A673 (cell line): ENCODE data around the gene POU4F1. TPM values are rescaled to one million over a fixed set of nuclear protein-coding genes. Genes with fewer than 3 reads are reported as not detected.
"Not testable (repeated sequence)": the region's sequence is repeated elsewhere in the genome, so short reads cannot be mapped to it uniquely, and the experiment has no call there.

Experiments
- BruUV-seq: library from RNA; stranded (reverse); fragments of 400-500 nt; replicated peaks from 2 replicates; lab custom pipeline; 2021; lab: Mats Ljungman, UMichigan
- CTCF ChIA-PET: fragments of 300-600 bp; sonication (Branson Sonifier 250); formaldehyde crosslinking; loops from one replicate; lab custom pipeline; 2022; ENCODE audit warnings: antibody characterized with exemption; lab: Charles Lee
- POLR2A ChIA-PET: fragments of 300-600 bp; sonication (Branson Sonifier 250); formaldehyde crosslinking; loops from one replicate; lab custom pipeline; 2022; ENCODE audit warnings: antibody characterized with exemption; ENCODE audit not compliant: low non-redundant PET; lab: Charles Lee
- DNase-seq: peaks from one replicate; pipeline ENCODE4 v3.0.0-alpha.2; 2015; ENCODE audit warnings: low spot score
- H3K27ac ChIP-seq: fragments of 200-600 bp; sonication (generic); 2 replicates; pipeline ENCODE4 v1.5.1; 2016; ENCODE audit warnings: mixed run types, low read depth, mild to moderate bottlenecking, mixed read lengths, antibody characterized with exemption, low read length; ENCODE audit not compliant: poor library complexity, severe bottlenecking
- H3K27me3 ChIP-seq: fragments of 200-600 bp; sonication (generic); replicated peaks from 2 replicates; pipeline ENCODE4 v1.6.1; 2017; ENCODE audit warnings: mixed run types, low read depth, mild to moderate bottlenecking, mixed read lengths, antibody characterized with exemption, low read length; ENCODE audit not compliant: insufficient read depth, poor library complexity
- H3K36me3 ChIP-seq: fragments of 200-600 bp; sonication (generic); 2 replicates; pipeline ENCODE4 v1.6.1; 2016; ENCODE audit warnings: mixed run types, mild to moderate bottlenecking, mixed read lengths, antibody characterized with exemption, low read length; ENCODE audit not compliant: insufficient read depth, poor library complexity, severe bottlenecking
- H3K4me1 ChIP-seq: fragments of 200-600 bp; sonication (generic); 2 replicates; pipeline ENCODE4 v1.6.1; 2017; ENCODE audit warnings: mixed run types, mild to moderate bottlenecking, mixed read lengths, antibody characterized with exemption, low read length; ENCODE audit not compliant: insufficient read depth, poor library complexity, severe bottlenecking
- H3K4me3 ChIP-seq: fragments of 200-600 bp; sonication (generic); 2 replicates; pipeline ENCODE4 v1.5.1; 2016; ENCODE audit warnings: low read depth, mixed run types, mild to moderate bottlenecking, mixed read lengths, low read length; ENCODE audit not compliant: poor library complexity, severe bottlenecking
- H3K9me3 ChIP-seq: fragments of 200-600 bp; sonication (generic); 2 replicates; pipeline ENCODE4 v1.6.1; 2016; ENCODE audit warnings: mixed run types, low read depth, mild to moderate bottlenecking, mixed read lengths, antibody characterized with exemption, low read length; ENCODE audit not compliant: poor library complexity, severe bottlenecking
- EZH2 ChIP-seq: fragments of 200-600 bp; sonication (generic); IDR thresholded peaks from 2 replicates; pipeline ENCODE4 v1.6.1; 2017; ENCODE audit warnings: borderline replicate concordance, low read depth, mild to moderate bottlenecking, mixed read lengths, antibody characterized with exemption, low read length; ENCODE audit not compliant: poor library complexity, severe bottlenecking
- intact Hi-C: fragments of 100-400 bp; cut with micrococcal nuclease; formaldehyde crosslinking; loops from one replicate; pipeline ENCODE4 v1.10.0; 2022; ENCODE audit not compliant: unreplicated experiment
- total RNA-seq: library from RNA; stranded (reverse); gene quantifications from 2 replicates; pipeline ENCODE4 v1.2.3, GENCODE V29; 2021
- TF ChIP-seq, protein P1 (sequence below): fragments of 300-800, 200-600 bp; sonication (generic); conservative IDR thresholded peaks from 2 replicates; pipeline ENCODE4 v1.5.1; 2017; ENCODE audit warnings: low read depth, mild to moderate bottlenecking, antibody characterized with exemption, low read length, moderate library complexity, mixed read lengths

Gene POU4F1
- total RNA-seq, 1 experiment from 2014 or later: 12.6 TPM

DNA sequence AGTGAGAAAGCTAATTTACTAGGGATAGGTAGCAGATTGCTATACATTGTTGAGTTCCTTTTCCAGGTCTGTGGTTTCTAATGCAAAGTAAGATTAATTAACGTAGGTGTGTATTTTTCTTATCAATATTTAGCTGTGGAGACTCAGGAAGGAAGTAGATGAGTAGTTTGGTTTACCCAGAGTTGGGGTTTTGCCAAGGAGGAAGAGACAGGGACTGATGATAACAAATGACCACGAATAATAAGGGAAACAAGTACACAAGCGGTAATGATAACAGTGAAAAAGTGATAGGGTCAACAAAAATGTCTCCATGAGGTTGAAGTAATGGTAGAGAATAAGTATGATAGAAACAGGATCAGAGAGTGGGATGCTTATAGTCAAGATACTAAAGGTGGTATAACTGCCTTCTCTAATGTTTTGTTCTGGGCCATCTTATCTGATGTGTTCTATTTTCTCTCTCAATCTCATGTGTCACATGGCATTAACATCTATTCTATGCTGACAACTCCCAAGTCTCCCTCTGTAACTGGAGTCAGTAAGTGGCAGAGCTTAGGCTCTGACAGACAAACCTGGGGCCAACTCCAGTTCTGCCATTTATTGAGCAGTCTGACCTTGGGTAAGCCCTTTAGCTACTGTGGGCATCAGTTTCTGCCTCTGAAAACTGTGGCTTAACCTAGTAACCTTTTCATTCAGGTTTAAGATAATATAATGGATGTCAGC is 46.8 kb upstream of the POU4F1 start:
- intact Hi-C loops: no loop called here
- no TSS peak for BruUV-seq
- no peak for DNase-seq
- Histone ChIP-seq H3K36me3 (no peaks in the 10 kb centered on the region), H3K27me3 (no peaks in the 10 kb centered on the region), H3K27ac (no peak overlapping the region), H3K4me3 (no peak overlapping the region), H3K4me1 (peaks cover 11% of the 10 kb centered on the region), H3K9me3 (no peaks in the 10 kb centered on the region)
- ChIA-PET CTCF (no interaction called here), POLR2A (no interaction called here)
- TF ChIP-seq EZH2: no peak
- TF ChIP-seq, protein P1, sequence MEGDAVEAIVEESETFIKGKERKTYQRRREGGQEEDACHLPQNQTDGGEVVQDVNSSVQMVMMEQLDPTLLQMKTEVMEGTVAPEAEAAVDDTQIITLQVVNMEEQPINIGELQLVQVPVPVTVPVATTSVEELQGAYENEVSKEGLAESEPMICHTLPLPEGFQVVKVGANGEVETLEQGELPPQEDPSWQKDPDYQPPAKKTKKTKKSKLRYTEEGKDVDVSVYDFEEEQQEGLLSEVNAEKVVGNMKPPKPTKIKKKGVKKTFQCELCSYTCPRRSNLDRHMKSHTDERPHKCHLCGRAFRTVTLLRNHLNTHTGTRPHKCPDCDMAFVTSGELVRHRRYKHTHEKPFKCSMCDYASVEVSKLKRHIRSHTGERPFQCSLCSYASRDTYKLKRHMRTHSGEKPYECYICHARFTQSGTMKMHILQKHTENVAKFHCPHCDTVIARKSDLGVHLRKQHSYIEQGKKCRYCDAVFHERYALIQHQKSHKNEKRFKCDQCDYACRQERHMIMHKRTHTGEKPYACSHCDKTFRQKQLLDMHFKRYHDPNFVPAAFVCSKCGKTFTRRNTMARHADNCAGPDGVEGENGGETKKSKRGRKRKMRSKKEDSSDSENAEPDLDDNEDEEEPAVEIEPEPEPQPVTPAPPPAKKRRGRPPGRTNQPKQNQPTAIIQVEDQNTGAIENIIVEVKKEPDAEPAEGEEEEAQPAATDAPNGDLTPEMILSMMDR: no peak

DNA sequence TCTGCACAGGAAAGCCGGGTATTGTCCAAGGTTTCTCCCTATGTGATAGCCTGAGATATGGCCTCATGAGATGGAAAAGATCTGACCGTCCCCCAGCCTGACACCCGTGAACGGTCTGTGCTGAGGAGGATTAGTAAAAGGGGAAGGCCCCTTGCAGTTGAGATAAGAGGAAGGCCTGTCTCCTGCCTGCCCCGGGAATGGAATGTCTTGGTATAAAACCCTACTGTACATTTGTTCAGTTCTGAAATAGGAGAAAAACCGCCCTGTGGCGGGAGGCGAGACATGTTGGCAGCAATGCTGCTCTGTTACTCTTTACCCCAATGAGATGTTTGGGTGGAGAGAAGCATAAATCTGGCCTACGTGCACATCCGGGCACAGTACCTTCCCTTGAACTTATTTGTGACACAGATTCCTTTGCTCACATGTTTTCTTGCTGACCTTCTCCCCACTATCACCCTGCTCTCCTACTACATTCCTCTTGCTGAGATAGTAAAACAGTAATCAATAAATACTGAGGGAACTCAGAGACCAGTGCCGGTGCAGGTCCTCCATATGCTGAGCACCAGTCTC is 43.8 kb upstream of the POU4F1 start:
- intact Hi-C loops, H3K27me3 ChIP-seq, H3K4me3 ChIP-seq, DNase-seq, POLR2A ChIA-PET, H3K9me3 ChIP-seq, H3K27ac ChIP-seq, H3K36me3 ChIP-seq, CTCF ChIA-PET, BruUV-seq: not testable (repeated sequence)
- peaks cover 11% of the 10 kb centered on the region for H3K4me1 ChIP-seq

DNA sequence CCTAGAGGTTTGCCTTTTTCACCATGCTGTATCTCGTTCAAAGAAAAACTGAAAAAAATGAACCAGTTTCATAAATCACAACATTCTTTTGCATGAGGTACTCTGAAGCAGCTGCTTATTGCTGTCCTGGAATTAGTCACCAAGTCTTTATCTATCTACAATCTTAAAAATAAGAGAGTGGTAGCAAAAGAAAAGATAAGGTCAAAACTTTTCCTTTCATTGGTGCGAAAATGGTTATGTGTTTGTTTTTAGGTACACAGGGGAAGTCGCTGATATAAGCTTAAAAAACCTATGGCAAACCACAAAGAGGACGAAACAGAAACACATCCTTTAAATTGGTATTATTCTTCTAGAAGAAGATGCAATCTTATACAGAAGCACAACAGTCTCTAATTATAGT is 34.9 kb upstream of the POU4F1 start:
- no peaks in the 10 kb centered on the region for H3K27me3 ChIP-seq
- ChIA-PET POLR2A (no interaction called here), CTCF (no interaction called here)
- TF ChIP-seq EZH2: no peak
- TF ChIP-seq, protein P1: no peak
- DNase-seq: no peak
- H3K36me3 ChIP-seq: peaks cover 57% of the 10 kb centered on the region
- no peaks in the 10 kb centered on the region for H3K9me3 ChIP-seq
- peaks cover 2% of the 10 kb centered on the region for H3K4me1 ChIP-seq
- no peak overlapping the region for H3K27ac ChIP-seq
- no TSS peak for BruUV-seq
- intact Hi-C loops: no loop called here
- no peak overlapping the region for H3K4me3 ChIP-seq
